Prostate gland (tissue), 2 donors: ENCODE results near the gene AMDHD2.

Experiments
- POLR2A ChIP-seq: fragments of 450-650 bp; IDR thresholded peaks from one replicate; pipeline ENCODE4 v1.6.1; 2016; ENCODE audit warnings: antibody characterized with exemption, mild to moderate bottlenecking
- TF ChIP-seq, protein P1 (sequence below), 4 experiments: fragments of 200-600 bp in 2 of 4; fragments of 450-650 bp in 2 of 4; sonication (generic) in 2 of 4; IDR thresholded peaks; 1 replicate in 3 of 4; 2 replicates in 1 of 4; pipeline ENCODE4 v1.5.1; 2016 to 2019; ENCODE audit warnings: antibody characterized with exemption in 4 of 4, mild to moderate bottlenecking in 2 of 4, moderate library complexity in 2 of 4

DNA sequence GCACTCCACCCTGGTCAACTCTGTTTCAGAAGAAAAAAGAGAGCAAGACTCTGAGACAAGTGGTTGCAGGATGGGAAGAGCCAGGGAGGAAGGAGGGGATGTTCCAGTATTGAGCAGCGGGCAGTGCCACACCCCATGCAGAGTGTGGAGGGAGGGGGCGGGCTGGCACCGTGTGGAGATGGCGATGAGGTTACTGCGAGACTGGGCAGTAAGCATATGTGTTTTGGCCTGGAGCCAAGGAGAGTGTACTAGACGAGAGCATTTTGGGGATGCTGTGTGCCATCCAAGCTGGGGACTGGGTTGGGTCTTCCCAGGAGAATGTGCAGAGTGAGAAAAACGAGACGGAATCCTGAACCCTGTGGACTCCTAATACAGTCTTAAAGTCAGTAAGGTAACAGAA, 41.9 kb upstream of the AMDHD2 start:
- TF ChIP-seq, protein P1, sequence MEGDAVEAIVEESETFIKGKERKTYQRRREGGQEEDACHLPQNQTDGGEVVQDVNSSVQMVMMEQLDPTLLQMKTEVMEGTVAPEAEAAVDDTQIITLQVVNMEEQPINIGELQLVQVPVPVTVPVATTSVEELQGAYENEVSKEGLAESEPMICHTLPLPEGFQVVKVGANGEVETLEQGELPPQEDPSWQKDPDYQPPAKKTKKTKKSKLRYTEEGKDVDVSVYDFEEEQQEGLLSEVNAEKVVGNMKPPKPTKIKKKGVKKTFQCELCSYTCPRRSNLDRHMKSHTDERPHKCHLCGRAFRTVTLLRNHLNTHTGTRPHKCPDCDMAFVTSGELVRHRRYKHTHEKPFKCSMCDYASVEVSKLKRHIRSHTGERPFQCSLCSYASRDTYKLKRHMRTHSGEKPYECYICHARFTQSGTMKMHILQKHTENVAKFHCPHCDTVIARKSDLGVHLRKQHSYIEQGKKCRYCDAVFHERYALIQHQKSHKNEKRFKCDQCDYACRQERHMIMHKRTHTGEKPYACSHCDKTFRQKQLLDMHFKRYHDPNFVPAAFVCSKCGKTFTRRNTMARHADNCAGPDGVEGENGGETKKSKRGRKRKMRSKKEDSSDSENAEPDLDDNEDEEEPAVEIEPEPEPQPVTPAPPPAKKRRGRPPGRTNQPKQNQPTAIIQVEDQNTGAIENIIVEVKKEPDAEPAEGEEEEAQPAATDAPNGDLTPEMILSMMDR (IDR thresholded peaks at IDR 0.05) = no peak
- TF ChIP-seq POLR2A = no peak
